ENCODE measurements around the gene HSPA12B. TPM values are rescaled to one million over a fixed set of nuclear protein-coding genes. Genes with fewer than 3 reads are reported as not detected.

The HSPA12B gene
- total and polyA plus RNA-seq, 3 donors from 2014 or later = 8.0 to 11.1 (median 10.7) TPM

DNA sequence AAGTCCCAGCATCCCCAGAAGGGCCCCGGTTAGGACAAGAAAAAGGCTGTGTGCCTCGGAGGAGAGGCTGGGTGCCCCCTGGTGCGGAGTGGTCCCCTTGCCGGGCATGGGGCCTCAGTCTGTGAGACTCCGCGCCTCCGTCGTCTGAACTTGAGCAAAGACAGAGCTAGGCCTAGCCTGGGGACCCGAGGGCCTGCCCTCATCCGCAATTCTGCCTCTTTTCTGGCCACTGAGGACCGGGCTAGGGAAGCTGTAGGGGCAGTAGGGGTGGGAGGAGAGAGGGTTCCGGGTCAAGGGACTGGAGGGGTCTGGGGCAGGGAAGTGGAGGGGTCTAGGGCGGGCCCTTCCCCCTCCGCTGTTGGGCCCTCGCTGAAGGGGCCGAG, 550 bp upstream of the HSPA12B start:
- Histone ChIP-seq H3K27me3 (no peaks in the 10 kb centered on the region), H3K4me1 (peaks cover 4% of the 10 kb centered on the region), H3K9me3 (no peaks in the 10 kb centered on the region), H3K36me3 (ENCODE audit: low read depth, missing control alignments) (no peaks in the 10 kb centered on the region), H3K4me3 (peak overlapping the region; percentile 25 to 45), H3K27ac (peak overlapping the region in 1 of 2 donors; percentile 41)
- WGBS, 2 donors = 41 to 48% methylated on average over 13 to 16 of the region's 16 CpGs
- no peak for TF ChIP-seq POLR2A (IDR thresholded peaks at IDR 0.05)
- DNase-seq = no peak
- intact Hi-C loops (cut with DNase I; ENCODE audit: low total_unique reads) = no loop called here

DNA sequence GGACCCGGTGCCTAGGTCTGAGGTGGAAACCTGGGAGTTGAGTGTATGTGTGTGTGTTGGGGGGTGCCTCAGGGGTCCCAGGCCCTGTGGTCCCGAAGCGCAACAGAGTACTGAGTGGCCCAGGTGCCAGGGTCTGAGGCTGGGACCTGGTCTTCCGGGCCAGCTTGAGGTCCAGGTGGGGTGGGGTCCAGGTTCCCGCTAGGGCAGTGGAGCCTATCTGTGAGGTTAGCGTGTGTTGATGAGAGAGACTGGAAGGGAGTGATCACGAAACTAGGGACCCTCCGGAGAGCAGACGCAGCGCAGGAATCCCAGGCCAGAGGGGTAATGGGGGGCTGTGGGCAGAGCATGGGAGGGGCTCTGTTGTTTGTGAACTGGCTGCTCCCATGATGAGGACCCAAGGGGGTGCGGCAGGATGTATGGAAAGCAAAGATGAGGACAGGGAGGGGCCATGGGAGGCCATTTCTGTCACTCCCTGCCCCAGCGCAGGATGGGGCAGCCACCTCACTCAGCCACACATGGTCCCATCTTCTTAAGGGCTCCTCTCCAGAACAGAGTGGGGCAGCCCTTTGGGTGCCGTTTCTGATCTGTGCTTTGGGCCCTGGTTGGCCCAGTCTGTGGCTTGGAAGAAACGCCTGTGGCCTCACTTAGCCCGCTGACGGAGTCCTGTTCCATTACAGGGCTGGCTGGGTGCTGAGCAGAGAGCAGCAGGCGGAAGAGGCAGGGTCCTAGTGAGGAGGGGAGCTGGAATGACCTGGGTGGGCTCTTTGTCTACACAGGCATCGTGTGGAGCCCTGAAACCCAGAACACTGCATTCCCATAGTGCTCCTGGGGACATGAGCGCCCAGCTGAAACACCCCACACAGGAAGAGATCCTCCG, 872 bp downstream of the HSPA12B start:
- Histone ChIP-seq H3K4me1 (no peaks in the 10 kb centered on the region), H3K9me3 (no peaks in the 10 kb centered on the region), H3K36me3 (ENCODE audit: low read depth, missing control alignments) (no peaks in the 10 kb centered on the region), H3K27ac (peak overlapping the region; percentile 25 to 32), H3K27me3 (no peaks in the 10 kb centered on the region), H3K4me3 (peak overlapping the region; percentile 45 to 49)
- no peak for DNase-seq
- intact Hi-C loops (cut with DNase I; ENCODE audit: low total_unique reads) = no loop called here
- TF ChIP-seq, protein P1, sequence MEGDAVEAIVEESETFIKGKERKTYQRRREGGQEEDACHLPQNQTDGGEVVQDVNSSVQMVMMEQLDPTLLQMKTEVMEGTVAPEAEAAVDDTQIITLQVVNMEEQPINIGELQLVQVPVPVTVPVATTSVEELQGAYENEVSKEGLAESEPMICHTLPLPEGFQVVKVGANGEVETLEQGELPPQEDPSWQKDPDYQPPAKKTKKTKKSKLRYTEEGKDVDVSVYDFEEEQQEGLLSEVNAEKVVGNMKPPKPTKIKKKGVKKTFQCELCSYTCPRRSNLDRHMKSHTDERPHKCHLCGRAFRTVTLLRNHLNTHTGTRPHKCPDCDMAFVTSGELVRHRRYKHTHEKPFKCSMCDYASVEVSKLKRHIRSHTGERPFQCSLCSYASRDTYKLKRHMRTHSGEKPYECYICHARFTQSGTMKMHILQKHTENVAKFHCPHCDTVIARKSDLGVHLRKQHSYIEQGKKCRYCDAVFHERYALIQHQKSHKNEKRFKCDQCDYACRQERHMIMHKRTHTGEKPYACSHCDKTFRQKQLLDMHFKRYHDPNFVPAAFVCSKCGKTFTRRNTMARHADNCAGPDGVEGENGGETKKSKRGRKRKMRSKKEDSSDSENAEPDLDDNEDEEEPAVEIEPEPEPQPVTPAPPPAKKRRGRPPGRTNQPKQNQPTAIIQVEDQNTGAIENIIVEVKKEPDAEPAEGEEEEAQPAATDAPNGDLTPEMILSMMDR (IDR thresholded peaks at IDR 0.05) = no peak
- no peak for TF ChIP-seq POLR2A (IDR thresholded peaks at IDR 0.05)
- 45 to 48% methylated on average over 18 to 20 of the region's 20 CpGs for WGBS, 2 donors

- 62% methylated on average over 12 of the region's 12 CpGs for WGBS, 2 donors
- Histone ChIP-seq H3K4me1 (no peaks in the 10 kb centered on the region), H3K9me3 (no peaks in the 10 kb centered on the region), H3K36me3 (ENCODE audit: low read depth, missing control alignments) (no peaks in the 10 kb centered on the region), H3K27me3 (no peaks in the 10 kb centered on the region), H3K27ac (peak overlapping the region in 1 of 2 donors; percentile 19), H3K4me3 (no peak overlapping the region)
- intact Hi-C loops (cut with DNase I; ENCODE audit: low total_unique reads) = no loop called here
- no peak for TF ChIP-seq POLR2A (IDR thresholded peaks at IDR 0.05)
- TF ChIP-seq, protein P1 (IDR thresholded peaks at IDR 0.05) = no peak
- DNase-seq = peak; percentile 43
Observed at GRCh38 chr20:3734111-3734843, 1.8 kb downstream of the HSPA12B start.

DNA sequence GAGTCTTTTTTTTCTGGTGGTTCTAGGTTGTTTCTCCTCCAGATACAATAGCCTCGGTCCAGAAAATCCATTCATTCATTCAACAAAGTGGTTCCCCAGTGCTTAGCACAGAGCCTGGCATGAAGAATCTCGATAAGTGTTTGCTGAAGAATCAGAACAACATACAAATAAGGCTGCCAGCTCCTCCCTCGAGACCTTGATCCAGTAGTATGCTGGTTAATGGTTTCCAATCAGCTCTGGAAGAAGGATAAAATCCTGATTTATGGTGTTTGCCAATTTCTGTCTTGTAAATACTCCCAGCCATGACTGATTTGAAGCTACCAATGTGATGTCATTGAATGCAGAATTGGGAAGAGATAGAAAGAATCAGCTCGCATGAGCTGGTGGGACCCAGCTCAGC, 3.3 kb downstream of the HSPA12B start:
- no peak for DNase-seq
- no peaks in the 10 kb centered on the region for H3K36me3 ChIP-seq (ENCODE audit: low read depth, missing control alignments)
- intact Hi-C loops (cut with DNase I; ENCODE audit: low total_unique reads) = no loop called here
- TF ChIP-seq, protein P1 (IDR thresholded peaks at IDR 0.05) = no peak
- no peak for TF ChIP-seq POLR2A (IDR thresholded peaks at IDR 0.05)
- no peak overlapping the region for H3K4me3 ChIP-seq
- H3K27ac ChIP-seq = no peak overlapping the region
- WGBS, 2 donors = 90 to 96% methylated on average over 4 of the region's 4 CpGs
- H3K4me1 ChIP-seq = peaks cover 7% of the 10 kb centered on the region
- H3K27me3 ChIP-seq = no peaks in the 10 kb centered on the region
- H3K9me3 ChIP-seq = no peaks in the 10 kb centered on the region

Data from testis (tissue), 3 donors.